ENCODE measurements around the gene C1QL3. TPM values are rescaled to one million over a fixed set of nuclear protein-coding genes. Genes with fewer than 3 reads are reported as not detected.

C1QL3 gene
- total RNA-seq, 1 experiment from 2014 or later = 4.0 TPM

GRCh38 chr10:16497911-16498310 is 23.8 kb downstream of the C1QL3 start:
- Histone ChIP-seq H3K79me2 (ENCODE audit: insufficient read depth, low read length) (no peaks in the 10 kb centered on the region), H4K20me1 (ENCODE audit: control insufficient read depth, insufficient read depth, insufficient read length) (no peaks in the 10 kb centered on the region), H4K91ac (ENCODE audit: insufficient read length, low read depth, low read length) (no peak overlapping the region), H3K23ac (ENCODE audit: insufficient read length, low read depth, low read length) (no peak overlapping the region), H2BK12ac (ENCODE audit: insufficient read length, low read depth, low read length) (no peak overlapping the region), H3K18ac (ENCODE audit: insufficient read length, low read depth, low read length) (no peak overlapping the region), H3K14ac (ENCODE audit: insufficient read depth, low read length) (no peak overlapping the region), H2BK120ac (ENCODE audit: low read depth, low read length, poor library complexity, severe bottlenecking) (no peak overlapping the region), H2BK15ac (ENCODE audit: low read depth, low read length) (no peak overlapping the region), H3K27me3 (ENCODE audit: insufficient read depth, low read length) (no peaks in the 10 kb centered on the region), H3K4me1 (ENCODE audit: insufficient read depth, low read length) (no peaks in the 10 kb centered on the region), H2AFZ (ENCODE audit: low read length) (no peak overlapping the region), H3K79me1 (ENCODE audit: insufficient read depth, low read depth, low read length, poor library complexity, severe bottlenecking) (no peaks in the 10 kb centered on the region), H4K5ac (ENCODE audit: insufficient read length, low read depth, low read length) (no peak overlapping the region), H2BK20ac (ENCODE audit: low read depth, low read length, poor library complexity, severe bottlenecking) (no peak overlapping the region), H4K8ac (replicated peaks; ENCODE audit: insufficient read length, low read depth, low read length) (no peak overlapping the region), H3K4ac (ENCODE audit: low read depth, low read length) (no peak overlapping the region), H2AK5ac (ENCODE audit: insufficient read length, low read length) (no peak overlapping the region), H3T11ph (ENCODE audit: low read length) (no peak overlapping the region), H3K9ac (ENCODE audit: extremely low read depth, insufficient read length, low read length) (no peak overlapping the region), H3K23me2 (ENCODE audit: insufficient read length, low read depth, low read length, poor library complexity, severe bottlenecking) (no peaks in the 10 kb centered on the region), H3K27ac (ENCODE audit: insufficient read length, low read depth, low read length) (no peak overlapping the region), H3K4me2 (ENCODE audit: insufficient read depth, insufficient read length, low read length) (no peak overlapping the region), H3K56ac (ENCODE audit: insufficient read length, low read depth, low read length) (no peak overlapping the region), H2BK5ac (ENCODE audit: insufficient read length, low read length) (no peak overlapping the region), H3K9me3 (ENCODE audit: control insufficient read depth, low read depth, low read length) (no peaks in the 10 kb centered on the region)
- H3K9me3 Mint-ChIP-seq = no peaks in the 10 kb centered on the region
- no peak overlapping the region for H3K27ac Mint-ChIP-seq
- H3K4me3 Mint-ChIP-seq = no peak overlapping the region
- H3K27me3 Mint-ChIP-seq (ENCODE audit: low read depth) = no peaks in the 10 kb centered on the region
- DNase-seq = no peak
- H3K36me3 Mint-ChIP-seq (ENCODE audit: insufficient read depth in 1 of 3, low read depth in 3 of 3) = no peaks in the 10 kb centered on the region
- H3K4me1 Mint-ChIP-seq = peaks cover 0 to 4% of the 10 kb centered on the region in 2 experiments; a peak in 1 of 4 replicates
- TF ChIP-seq CTCF (conservative IDR thresholded peaks at IDR 0.05) = no peak
- WGBS (ENCODE audit: extremely low coverage, insufficient read length, low lambda C conversion rate) = no CpG with 5 or more reads among the region's 4 CpGs

Data from H9 (cell line).